Osteocyte (in vitro differentiated cells): ENCODE measurements around the gene SLC45A1. TPM values are rescaled to one million over a fixed set of nuclear protein-coding genes. Genes with fewer than 3 reads are reported as not detected.

ENCODE experiments used
- DNase-seq: peaks from one replicate; pipeline ENCODE4 v3.0.0; 2021; ENCODE audit warnings: mixed read lengths; ENCODE audit not compliant: unreplicated experiment; ENCODE audit errors: extremely low spot score
- H3K27ac Mint-ChIP-seq: one replicate; pipeline ENCODE4 v1.8.0; 2021; ENCODE audit warnings: mild to moderate bottlenecking, mixed read lengths; ENCODE audit not compliant: unreplicated experiment
- H3K27me3 Mint-ChIP-seq: one replicate; pipeline ENCODE4 v1.8.0; 2021; ENCODE audit warnings: mixed read lengths; ENCODE audit not compliant: unreplicated experiment
- H3K36me3 Mint-ChIP-seq: one replicate; pipeline ENCODE4 v1.8.0; 2021; ENCODE audit warnings: mixed read lengths; ENCODE audit not compliant: unreplicated experiment
- H3K4me1 Mint-ChIP-seq: one replicate; pipeline ENCODE4 v1.8.0; 2021; ENCODE audit warnings: mixed read lengths; ENCODE audit not compliant: unreplicated experiment
- H3K4me3 Mint-ChIP-seq: one replicate; pipeline ENCODE4 v1.8.0; 2021; ENCODE audit warnings: mild to moderate bottlenecking, moderate library complexity, mixed read lengths; ENCODE audit not compliant: unreplicated experiment
- H3K9me3 Mint-ChIP-seq: one replicate; pipeline ENCODE4 v1.8.0; 2021; ENCODE audit warnings: mixed read lengths; ENCODE audit not compliant: unreplicated experiment
- total RNA-seq: library from RNA; stranded (reverse); gene quantifications from 2 replicates; pipeline ENCODE4 v1.2.1, GENCODE V29; 2021
- TF ChIP-seq, protein P1 (sequence below): fragments of 200-600 bp; sonication (generic); IDR thresholded peaks from 2 replicates; pipeline ENCODE4 v1.5.0; 2021; ENCODE audit warnings: antibody characterized with exemption, mild to moderate bottlenecking, moderate library complexity

SLC45A1 gene
- total RNA-seq, 1 donor from 2014 or later: 3.2 TPM

DNA sequence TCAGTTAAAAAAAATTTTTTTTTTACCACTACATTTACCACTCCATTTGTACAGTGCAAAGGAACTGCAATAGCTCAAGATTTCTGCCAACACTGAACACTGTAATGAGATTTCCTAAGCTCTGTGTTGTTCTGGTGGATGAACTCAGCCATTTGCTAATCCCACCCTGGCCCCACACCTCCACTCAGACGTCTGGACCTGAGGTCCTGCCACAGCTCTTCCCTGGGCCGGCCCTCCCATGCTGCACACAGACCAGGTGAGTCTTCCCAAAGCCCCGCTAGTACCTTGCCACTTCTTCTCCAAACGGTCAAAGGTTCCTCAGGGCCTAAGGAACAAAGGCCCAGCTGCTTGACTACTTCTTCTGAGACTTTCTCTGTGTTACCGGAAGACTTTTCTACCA lies 56.4 kb downstream of the SLC45A1 start:
- Mint-ChIP-seq H3K9me3 (no peaks in the 10 kb centered on the region), H3K4me1 (peaks cover 63% of the 10 kb centered on the region), H3K36me3 (no peaks in the 10 kb centered on the region), H3K4me3 (no peak overlapping the region), H3K27me3 (no peaks in the 10 kb centered on the region), H3K27ac (peak overlapping the region; percentile 94)
- TF ChIP-seq, protein P1, sequence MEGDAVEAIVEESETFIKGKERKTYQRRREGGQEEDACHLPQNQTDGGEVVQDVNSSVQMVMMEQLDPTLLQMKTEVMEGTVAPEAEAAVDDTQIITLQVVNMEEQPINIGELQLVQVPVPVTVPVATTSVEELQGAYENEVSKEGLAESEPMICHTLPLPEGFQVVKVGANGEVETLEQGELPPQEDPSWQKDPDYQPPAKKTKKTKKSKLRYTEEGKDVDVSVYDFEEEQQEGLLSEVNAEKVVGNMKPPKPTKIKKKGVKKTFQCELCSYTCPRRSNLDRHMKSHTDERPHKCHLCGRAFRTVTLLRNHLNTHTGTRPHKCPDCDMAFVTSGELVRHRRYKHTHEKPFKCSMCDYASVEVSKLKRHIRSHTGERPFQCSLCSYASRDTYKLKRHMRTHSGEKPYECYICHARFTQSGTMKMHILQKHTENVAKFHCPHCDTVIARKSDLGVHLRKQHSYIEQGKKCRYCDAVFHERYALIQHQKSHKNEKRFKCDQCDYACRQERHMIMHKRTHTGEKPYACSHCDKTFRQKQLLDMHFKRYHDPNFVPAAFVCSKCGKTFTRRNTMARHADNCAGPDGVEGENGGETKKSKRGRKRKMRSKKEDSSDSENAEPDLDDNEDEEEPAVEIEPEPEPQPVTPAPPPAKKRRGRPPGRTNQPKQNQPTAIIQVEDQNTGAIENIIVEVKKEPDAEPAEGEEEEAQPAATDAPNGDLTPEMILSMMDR: no peak
- no peak for DNase-seq

DNA sequence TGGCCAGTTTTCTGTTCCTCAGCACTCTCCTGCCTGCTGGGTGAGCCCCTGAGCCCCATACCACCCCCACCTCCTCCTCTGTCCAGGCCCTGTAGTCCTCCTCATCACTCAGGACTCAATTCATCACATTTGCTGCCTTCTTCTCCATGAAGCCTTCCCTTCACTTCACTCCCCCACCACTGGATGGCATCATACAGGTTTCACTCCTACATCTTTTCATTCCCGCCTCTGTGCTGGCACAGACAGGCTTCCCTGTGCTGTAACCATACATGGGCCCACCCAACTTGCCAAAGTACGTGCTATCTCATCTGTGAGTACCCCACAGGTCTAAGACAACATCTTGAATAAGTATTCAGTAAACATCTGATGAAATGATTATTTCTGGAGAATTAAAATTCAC lies 56.9 kb downstream of the SLC45A1 start:
- Mint-ChIP-seq H3K4me3 (no peak overlapping the region), H3K27ac (peak overlapping the region; percentile 94), H3K4me1 (peaks cover 63% of the 10 kb centered on the region), H3K27me3 (no peaks in the 10 kb centered on the region), H3K9me3 (no peaks in the 10 kb centered on the region), H3K36me3 (no peaks in the 10 kb centered on the region)
- TF ChIP-seq, protein P1: peak; percentile 47
- DNase-seq: no peak

DNA sequence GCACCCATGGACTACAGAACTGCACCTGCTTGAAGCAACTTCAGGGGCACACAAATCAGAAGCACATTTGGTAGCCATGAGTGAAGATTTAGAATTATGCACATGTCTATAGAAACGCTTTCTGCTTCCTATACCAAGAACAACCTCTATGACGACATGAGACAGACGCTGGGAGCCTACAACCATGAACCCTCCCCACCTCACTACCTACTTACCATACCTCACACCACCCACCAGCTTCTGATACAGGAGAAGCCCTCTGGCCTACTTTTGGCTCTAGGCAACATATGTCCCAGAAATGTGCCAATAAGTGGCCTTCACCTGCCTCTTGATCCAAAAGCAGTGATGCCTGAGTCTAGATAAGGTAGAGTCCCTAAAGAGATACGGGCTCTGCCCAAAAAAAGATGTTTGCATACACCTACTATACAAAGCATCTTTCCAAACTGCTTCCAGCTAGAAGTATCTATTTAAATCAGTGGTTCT lies 58.5 kb downstream of the SLC45A1 start:
- peaks cover 56% of the 10 kb centered on the region for H3K4me1 Mint-ChIP-seq
- no peak overlapping the region for H3K27ac Mint-ChIP-seq
- no peaks in the 10 kb centered on the region for H3K36me3 Mint-ChIP-seq
- TF ChIP-seq, protein P1: no peak
- H3K4me3 Mint-ChIP-seq: no peak overlapping the region
- DNase-seq: no peak
- H3K27me3 Mint-ChIP-seq: no peaks in the 10 kb centered on the region
- no peaks in the 10 kb centered on the region for H3K9me3 Mint-ChIP-seq

DNA sequence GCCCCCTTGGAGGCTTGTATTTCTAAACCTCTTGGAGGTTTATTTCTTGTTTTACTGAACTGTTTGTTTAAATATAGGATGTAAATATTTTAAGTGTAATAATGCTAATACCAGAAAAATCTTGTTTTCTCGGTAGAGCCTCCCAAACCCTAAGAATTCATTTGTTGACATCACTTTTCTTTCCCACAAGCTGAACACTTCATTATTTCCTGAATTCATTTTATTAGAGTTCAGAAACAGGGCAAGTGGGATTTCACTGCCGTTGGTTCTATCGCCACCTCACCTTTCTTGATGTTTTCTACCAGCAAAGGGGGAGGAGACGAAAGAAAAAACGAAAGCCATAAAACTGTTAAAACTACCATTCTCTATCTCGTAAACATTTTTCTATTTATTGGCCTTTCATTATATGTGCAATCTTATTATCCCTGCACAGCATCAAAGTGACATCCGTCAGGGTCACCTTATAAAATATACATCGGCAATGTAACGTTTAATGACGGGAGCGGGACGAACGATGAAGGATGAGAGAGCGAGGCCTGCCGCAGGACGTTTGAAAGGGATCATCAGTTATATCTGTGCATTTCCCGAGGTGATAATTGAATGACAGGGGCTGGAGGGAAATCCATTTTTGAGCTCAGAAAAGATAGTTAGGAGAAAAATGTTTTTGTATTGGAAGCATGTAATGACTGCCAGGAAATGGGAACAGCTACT lies 59.5 kb downstream of the SLC45A1 start:
- TF ChIP-seq, protein P1: no peak
- no peaks in the 10 kb centered on the region for H3K36me3 Mint-ChIP-seq
- H3K27ac Mint-ChIP-seq: no peak overlapping the region
- no peak overlapping the region for H3K4me3 Mint-ChIP-seq
- no peaks in the 10 kb centered on the region for H3K9me3 Mint-ChIP-seq
- peaks cover 60% of the 10 kb centered on the region for H3K4me1 Mint-ChIP-seq
- no peaks in the 10 kb centered on the region for H3K27me3 Mint-ChIP-seq
- no peak for DNase-seq

DNA sequence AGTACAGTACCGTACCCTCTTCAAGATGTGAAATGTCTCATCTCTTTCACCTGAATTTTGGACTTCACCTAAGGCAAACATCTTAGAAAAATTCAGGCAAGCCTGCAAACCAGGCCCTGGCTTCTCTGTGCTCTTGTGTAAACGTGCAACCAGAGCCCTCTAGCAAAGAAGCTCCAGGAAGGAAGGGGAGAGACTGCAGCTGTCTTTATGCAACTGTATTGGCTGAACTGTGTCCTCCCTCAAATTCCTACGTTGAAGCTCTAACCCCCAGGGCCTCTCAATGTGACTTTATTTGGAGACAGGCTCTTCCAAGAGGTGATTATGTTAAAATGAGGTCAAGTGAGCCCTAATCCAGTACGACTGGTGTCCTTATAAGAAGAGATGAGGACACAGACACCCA lies 60.3 kb downstream of the SLC45A1 start:
- peaks cover 57% of the 10 kb centered on the region for H3K4me1 Mint-ChIP-seq
- TF ChIP-seq, protein P1: no peak
- H3K9me3 Mint-ChIP-seq: no peaks in the 10 kb centered on the region
- no peak overlapping the region for H3K4me3 Mint-ChIP-seq
- no peaks in the 10 kb centered on the region for H3K27me3 Mint-ChIP-seq
- H3K27ac Mint-ChIP-seq: peak overlapping the region; percentile 36
- peaks cover 3% of the 10 kb centered on the region for H3K36me3 Mint-ChIP-seq
- DNase-seq: no peak
